OCI-LY3 (cell line): ENCODE results near the gene IKZF4.
A peak's percentile ranks its signal among the peaks of the same experiment; 100 is the strongest.
"Not testable (repeated sequence)": the region's sequence is repeated elsewhere in the genome, so short reads cannot be mapped to it uniquely, and the experiment has no call there.

Experiments
- H2AFZ ChIP-seq: fragments of 200-600, 300-600 bp; shearing (Covaris generic); 2 replicates; pipeline ENCODE4 v1.6.0; 2014; ENCODE audit warnings: antibody characterized with exemption, low read depth, low read length
- H3K27ac ChIP-seq: fragments of 200-600, 300-600 bp; sonication (generic); 2 replicates; pipeline ENCODE4 v1.5.1; 2014; ENCODE audit warnings: mild to moderate bottlenecking, low read length, moderate library complexity, mixed read lengths
- H3K27me3 ChIP-seq: fragments of 200-600, 300-600 bp; sonication (generic); 2 replicates; pipeline ENCODE4 v1.6.1; 2014; ENCODE audit warnings: low read depth, low read length, mixed read lengths
- H3K36me3 ChIP-seq: fragments of 200-600, 300-600 bp; sonication (generic); replicated peaks from 2 replicates; pipeline ENCODE3; 2014; ENCODE audit warnings: low read depth, low read length, mixed read lengths
- H3K4me1 ChIP-seq: fragments of 300-600, 200-600 bp; sonication (generic); 2 replicates; pipeline ENCODE4 v1.6.1; 2014; ENCODE audit warnings: low read length, mixed read lengths
- H3K4me2 ChIP-seq: fragments of 200-600, 300-600 bp; sonication (generic); 2 replicates; pipeline ENCODE4 v1.6.1; 2014; ENCODE audit warnings: low read length, mixed read lengths
- H3K4me3 ChIP-seq: fragments of 300-600, 200-600 bp; sonication (generic); 2 replicates; pipeline ENCODE4 v1.5.1; 2014; ENCODE audit warnings: antibody characterized with exemption, mild to moderate bottlenecking, low read length, moderate library complexity
- H3K79me2 ChIP-seq: fragments of 300-600, 200-600 bp; shearing (Covaris generic); 2 replicates; pipeline ENCODE4 v1.6.1; 2014; ENCODE audit warnings: mild to moderate bottlenecking, low read length, mixed read lengths
- H3K9ac ChIP-seq: fragments of 300-600, 200-600 bp; shearing (Covaris generic); 2 replicates; pipeline ENCODE4 v1.6.0; 2014; ENCODE audit warnings: mild to moderate bottlenecking, low read length, moderate library complexity
- H3K9me3 ChIP-seq: fragments of 200-600, 300-600 bp; shearing (Covaris generic); 2 replicates; pipeline ENCODE4 v1.6.1; 2014; ENCODE audit warnings: low read length, mixed read lengths; ENCODE audit not compliant: insufficient read depth
- H4K20me1 ChIP-seq: fragments of 200-600, 300-600 bp; sonication (generic); 2 replicates; pipeline ENCODE4 v1.6.1; 2016; ENCODE audit warnings: low read length, mixed read lengths; ENCODE audit not compliant: insufficient read depth
- EZH2phosphoT487 ChIP-seq: fragments of 200-600 bp; shearing (Covaris generic); IDR thresholded peaks from 2 replicates; pipeline ENCODE4 v1.6.1; 2018; ENCODE audit warnings: antibody characterized with exemption, mixed run types, low read depth
- TF ChIP-seq, protein P1 (sequence below): fragments of 200-600, 300-600 bp; sonication (generic); IDR thresholded peaks from 2 replicates; pipeline ENCODE4 v1.5.1; 2014; ENCODE audit warnings: antibody characterized with exemption, low read length, low read depth

The IKZF4 gene

DNA sequence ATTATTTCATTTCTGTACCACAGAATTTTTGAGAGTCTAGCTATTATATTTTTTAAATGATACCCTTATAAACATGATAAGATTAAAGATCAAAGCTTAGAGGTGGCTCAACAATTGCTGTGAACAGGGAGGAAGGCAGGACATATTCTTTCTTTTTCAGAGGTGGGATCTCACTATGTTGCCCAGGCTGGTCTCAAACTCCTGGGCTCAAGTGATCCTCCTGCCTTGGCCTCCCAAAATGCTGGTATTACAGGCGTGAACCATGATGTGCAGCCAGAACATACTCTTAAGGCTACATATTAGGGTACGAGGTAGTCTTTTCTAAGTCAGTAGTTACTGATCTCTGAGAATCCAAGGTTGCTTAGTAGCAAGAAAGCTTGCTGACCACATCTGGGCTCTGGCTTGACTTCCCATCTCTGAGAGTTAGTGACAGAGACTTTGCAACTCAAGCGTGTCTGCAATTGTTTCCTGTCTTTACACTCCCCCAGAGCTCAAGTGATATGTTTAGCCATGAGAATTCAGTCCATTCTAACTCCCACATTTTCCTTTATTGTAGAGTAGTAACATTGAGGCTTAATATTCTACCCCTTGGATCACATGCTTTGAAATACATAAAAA, 38.4 kb upstream of the IKZF4 start:
- no peak overlapping the region for H3K4me3 ChIP-seq
- no peak overlapping the region for H3K4me2 ChIP-seq
- no peak for TF ChIP-seq EZH2phosphoT487
- TF ChIP-seq, protein P1, sequence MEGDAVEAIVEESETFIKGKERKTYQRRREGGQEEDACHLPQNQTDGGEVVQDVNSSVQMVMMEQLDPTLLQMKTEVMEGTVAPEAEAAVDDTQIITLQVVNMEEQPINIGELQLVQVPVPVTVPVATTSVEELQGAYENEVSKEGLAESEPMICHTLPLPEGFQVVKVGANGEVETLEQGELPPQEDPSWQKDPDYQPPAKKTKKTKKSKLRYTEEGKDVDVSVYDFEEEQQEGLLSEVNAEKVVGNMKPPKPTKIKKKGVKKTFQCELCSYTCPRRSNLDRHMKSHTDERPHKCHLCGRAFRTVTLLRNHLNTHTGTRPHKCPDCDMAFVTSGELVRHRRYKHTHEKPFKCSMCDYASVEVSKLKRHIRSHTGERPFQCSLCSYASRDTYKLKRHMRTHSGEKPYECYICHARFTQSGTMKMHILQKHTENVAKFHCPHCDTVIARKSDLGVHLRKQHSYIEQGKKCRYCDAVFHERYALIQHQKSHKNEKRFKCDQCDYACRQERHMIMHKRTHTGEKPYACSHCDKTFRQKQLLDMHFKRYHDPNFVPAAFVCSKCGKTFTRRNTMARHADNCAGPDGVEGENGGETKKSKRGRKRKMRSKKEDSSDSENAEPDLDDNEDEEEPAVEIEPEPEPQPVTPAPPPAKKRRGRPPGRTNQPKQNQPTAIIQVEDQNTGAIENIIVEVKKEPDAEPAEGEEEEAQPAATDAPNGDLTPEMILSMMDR: no peak
- H3K36me3 ChIP-seq: peaks cover 5% of the 10 kb centered on the region
- no peak overlapping the region for H3K9ac ChIP-seq
- peaks cover 25% of the 10 kb centered on the region for H3K4me1 ChIP-seq
- H3K27me3 ChIP-seq: no peaks in the 10 kb centered on the region
- no peaks in the 10 kb centered on the region for H3K9me3 ChIP-seq
- H2AFZ ChIP-seq: no peak overlapping the region
- no peak overlapping the region for H3K27ac ChIP-seq
- H3K79me2 ChIP-seq: no peaks in the 10 kb centered on the region
- no peaks in the 10 kb centered on the region for H4K20me1 ChIP-seq

DNA sequence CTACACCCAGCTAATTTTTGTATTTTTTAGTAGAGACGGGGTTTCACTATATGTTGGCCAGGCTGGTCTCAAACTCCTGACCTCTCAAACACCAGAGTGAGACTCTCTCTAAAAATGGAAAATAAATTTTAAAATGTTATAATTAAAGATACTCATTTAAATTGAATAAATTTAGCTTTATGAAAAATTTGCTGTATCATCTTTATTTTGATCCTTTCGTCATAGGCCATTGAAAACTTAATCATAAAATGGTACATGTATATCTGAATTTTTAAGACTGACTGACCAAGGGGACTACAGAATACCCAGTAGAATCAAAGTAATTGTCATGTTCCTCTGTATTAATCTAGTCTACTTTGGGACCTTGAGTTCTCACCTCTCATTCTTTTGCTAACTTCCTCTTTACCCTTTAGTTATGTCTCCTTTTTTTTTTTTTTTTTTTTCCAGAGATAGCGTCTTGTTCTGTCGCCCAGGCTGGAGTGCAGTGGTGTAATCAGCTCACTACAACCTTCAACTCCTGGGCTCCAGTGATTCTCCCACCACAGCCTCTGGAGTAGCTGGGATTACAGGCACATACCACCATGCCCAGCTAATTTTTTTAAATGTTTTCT, 37.5 kb upstream of the IKZF4 start:
- Histone ChIP-seq H3K4me2 (no peak overlapping the region), H2AFZ (no peak overlapping the region), H3K36me3 (peaks cover 3% of the 10 kb centered on the region), H3K9me3 (no peaks in the 10 kb centered on the region), H3K27me3 (no peaks in the 10 kb centered on the region), H4K20me1 (no peaks in the 10 kb centered on the region), H3K9ac (no peak overlapping the region), H3K4me1 (peaks cover 25% of the 10 kb centered on the region), H3K27ac (no peak overlapping the region), H3K79me2 (no peaks in the 10 kb centered on the region), H3K4me3 (no peak overlapping the region)
- no peak for TF ChIP-seq EZH2phosphoT487
- TF ChIP-seq, protein P1: no peak

DNA sequence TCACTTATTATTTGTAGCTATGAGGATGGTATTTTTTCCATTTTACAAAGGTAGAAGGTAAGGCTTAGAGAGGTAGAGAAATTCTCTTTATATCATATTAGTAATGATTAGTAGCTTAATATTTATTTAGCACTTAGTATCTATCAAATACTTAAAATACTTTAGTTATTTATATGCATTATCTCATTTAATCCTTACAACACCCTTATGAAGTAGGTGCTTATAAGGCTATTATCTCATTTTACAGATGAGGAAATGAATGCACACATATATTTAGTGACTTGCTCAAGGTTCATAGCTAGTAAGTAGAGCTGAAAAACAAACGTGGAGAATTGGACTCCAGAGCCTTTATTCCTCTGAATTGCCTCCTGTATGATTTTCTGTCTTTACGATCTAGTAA, 36.0 kb upstream of the IKZF4 start:
- H3K9me3 ChIP-seq: no peaks in the 10 kb centered on the region
- H3K36me3 ChIP-seq: peaks cover 8% of the 10 kb centered on the region
- H3K9ac ChIP-seq: no peak overlapping the region
- H3K4me2 ChIP-seq: no peak overlapping the region
- no peak overlapping the region for H2AFZ ChIP-seq
- no peaks in the 10 kb centered on the region for H4K20me1 ChIP-seq
- no peaks in the 10 kb centered on the region for H3K27me3 ChIP-seq
- peaks cover 25% of the 10 kb centered on the region for H3K4me1 ChIP-seq
- no peak overlapping the region for H3K4me3 ChIP-seq
- H3K27ac ChIP-seq: no peak overlapping the region
- H3K79me2 ChIP-seq: no peaks in the 10 kb centered on the region
- TF ChIP-seq, protein P1: no peak
- no peak for TF ChIP-seq EZH2phosphoT487

DNA sequence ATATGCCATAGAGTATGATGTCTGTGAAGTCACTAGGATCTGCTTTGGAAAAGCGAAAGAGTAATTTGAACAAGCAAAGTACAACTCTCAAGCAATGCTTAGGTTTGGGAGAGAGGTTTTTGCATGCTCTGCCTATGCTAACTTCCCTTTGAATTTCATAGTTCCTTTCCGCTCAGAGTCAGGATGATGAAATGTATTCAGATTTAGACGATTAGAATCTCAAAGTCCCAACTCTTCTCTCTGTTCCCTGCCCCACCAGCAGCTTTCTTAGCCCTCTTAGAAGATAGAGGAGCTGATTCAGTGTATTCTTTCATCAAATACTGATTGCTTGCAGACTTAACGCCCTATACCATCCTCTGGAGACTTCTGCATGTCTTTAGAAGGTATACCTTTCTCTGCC, 35.5 kb upstream of the IKZF4 start:
- no peak overlapping the region for H3K9ac ChIP-seq

DNA sequence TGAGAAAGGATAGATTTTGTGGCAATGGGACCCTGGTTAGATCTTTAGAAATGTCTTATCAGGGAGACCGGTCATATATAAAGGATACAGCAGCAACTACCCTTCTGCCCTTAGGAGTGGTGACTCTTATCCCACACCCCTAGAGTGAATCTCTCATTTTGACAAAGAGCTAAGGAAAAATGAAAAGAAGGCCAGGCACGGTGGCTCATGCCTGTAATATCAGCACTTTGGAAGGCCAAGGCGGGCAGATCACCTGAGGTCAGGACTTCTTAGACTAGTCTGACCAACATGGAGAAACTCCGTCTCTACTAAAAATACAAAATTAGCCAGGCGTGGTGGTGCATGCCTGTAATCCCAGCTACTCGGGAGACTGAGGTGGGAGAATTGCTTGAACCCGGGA, 34.9 kb upstream of the IKZF4 start:
- peaks cover 25% of the 10 kb centered on the region for H3K4me1 ChIP-seq
- not testable (repeated sequence) for H2AFZ ChIP-seq, H3K4me3 ChIP-seq, H4K20me1 ChIP-seq, H3K79me2 ChIP-seq, H3K9ac ChIP-seq, H3K27me3 ChIP-seq, H3K9me3 ChIP-seq
- H3K36me3 ChIP-seq: peaks cover 15% of the 10 kb centered on the region
- H3K27ac ChIP-seq: peak overlapping the region; percentile 41; the same call in 1 of the 2 replicates
- peak overlapping the region; percentile 46 for H3K4me2 ChIP-seq

More for the DNA sequence above, 35.5 kb upstream of the IKZF4 start:
- H2AFZ ChIP-seq: no peak overlapping the region
- peaks cover 9% of the 10 kb centered on the region for H3K36me3 ChIP-seq
- TF ChIP-seq, protein P1: no peak
- TF ChIP-seq EZH2phosphoT487: no peak
- no peak overlapping the region for H3K4me3 ChIP-seq
- no peaks in the 10 kb centered on the region for H3K9me3 ChIP-seq
- no peaks in the 10 kb centered on the region for H4K20me1 ChIP-seq
- H3K27me3 ChIP-seq: no peaks in the 10 kb centered on the region
- no peak overlapping the region for H3K4me2 ChIP-seq
- H3K79me2 ChIP-seq: no peaks in the 10 kb centered on the region
- H3K27ac ChIP-seq: peak overlapping the region; percentile 22; the same call in 1 of the 2 replicates
- peaks cover 25% of the 10 kb centered on the region for H3K4me1 ChIP-seq
